SH-SY5Y (cell line): ENCODE measurements around the gene COMTD1.

ENCODE experiments used
- GATA2 ChIP-seq: IDR thresholded peaks from 2 replicates; pipeline ENCODE4 v1.6.1; 2011; ENCODE audit warnings: mild to moderate bottlenecking, low read depth, low read length
- GATA3 ChIP-seq: IDR thresholded peaks from 2 replicates; pipeline ENCODE4 v1.6.1; 2011; ENCODE audit warnings: low read depth, mild to moderate bottlenecking, low read length, moderate library complexity

The COMTD1 gene

DNA sequence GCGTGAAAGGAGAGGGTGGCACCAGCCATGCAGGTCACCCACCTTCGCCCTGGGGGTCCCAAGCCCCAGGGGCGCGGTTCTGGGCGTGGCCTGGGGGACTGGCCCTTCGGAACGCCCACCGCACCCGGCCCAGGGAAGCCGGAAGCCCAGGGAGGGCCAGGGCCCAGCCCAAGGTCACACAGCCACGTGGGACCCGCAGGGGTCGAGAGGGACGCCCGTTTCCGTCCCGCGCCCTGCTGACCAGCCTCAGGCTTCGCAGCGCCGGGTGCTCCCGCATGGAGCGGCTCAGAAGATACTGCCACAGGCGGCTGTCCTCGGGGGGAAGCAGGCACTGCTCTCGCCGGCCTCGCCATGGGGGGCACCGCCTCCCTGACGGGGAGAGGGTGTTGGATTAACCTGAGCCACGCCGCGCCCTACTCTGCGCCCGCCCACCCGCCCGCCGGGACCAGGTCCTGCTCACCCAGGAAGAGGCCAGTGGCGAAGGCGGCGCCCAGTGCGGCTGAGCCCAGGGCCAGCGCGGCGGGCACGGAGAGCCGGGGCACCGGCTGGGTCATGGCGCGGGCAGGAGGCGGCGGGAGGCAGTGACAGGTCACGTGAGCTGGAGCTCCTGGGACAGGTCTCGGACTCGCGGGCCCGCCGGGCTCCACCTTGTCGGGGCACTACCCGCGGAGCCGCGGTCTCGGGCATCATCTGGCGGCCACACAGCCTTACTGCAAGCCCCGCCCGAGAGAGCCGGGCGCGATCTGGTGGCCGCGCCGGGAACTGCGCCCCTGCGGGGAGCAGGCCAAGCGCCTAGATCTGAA is at the start of gene COMTD1:
Gene COMTD1, minus strand, starts transcription at position 583 of the 803 bp plus-strand sequence. Its CDS starts 29 bp downstream, at position 554.
- TF ChIP-seq GATA3 (no peak), GATA2 (no peak)

DNA sequence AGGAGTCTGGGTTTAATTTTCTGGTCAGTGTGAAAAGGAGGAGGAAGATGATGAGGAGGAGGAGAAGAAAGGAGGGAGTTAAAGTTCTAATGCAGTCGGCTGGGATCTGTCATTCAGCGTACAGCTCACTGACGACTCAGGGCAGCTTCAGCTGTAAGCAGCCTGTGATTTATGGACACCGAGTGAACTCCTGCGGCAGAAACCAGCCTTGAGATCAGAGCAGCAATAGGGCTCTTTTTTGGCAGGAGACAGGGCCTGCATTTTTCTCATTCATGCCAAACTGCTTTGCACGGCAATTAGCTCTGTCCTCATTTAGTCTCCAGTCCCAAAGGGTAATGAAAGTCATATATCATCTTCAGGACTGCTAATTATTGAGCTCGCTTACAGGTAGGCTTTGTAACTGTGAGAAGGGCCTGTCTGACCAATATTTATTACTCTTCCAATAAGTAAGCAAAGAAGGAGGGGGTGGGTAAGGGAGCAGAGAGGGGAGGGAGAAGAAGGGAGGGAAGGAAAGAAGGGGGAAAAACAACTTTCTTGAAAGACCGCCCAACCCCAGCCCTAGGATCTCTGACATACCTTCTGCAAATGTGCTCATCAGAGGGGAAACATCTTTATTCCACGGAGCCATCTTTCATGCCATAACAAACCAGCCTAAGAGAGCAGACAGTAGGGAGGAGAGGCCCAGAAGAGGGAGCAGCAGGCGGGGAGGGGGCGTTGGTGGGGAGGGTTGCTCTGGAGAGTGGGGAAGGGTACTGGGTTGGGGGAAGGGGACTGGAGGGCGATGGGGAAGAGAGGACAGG is 48.1 kb upstream of the COMTD1 start:
- TF ChIP-seq GATA2 (no peak), GATA3 (no peak)

DNA sequence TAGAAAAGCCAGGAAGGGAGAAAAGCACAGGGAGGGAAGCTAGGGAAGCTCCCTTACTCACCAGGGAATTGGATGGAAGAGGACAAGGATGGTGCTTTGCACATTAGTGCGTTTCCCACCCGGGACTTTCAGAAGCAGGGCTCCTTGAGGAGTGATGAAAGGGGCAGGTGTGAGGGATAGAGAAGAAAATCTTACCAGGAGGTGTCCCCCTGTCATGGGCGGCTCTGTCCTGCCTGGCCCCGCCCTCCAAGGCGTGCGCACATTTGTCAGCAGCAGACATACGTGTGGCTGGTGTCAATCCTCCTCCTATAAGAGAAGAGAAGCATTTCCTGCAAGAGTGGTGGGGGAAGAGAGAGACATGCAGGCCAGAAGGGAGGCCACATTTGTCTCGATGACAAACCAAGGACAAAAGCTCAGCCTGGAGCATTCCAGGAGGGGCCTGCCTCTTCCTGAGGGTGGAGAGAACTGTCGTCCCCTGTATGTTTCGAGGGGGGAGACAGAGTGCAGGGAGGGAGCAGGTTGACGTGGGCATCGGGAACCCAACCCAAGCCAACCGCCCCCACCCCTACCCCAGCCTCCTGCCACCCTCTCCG is 47.4 kb upstream of the COMTD1 start:
- TF ChIP-seq GATA3 (no peak), GATA2 (no peak)

DNA sequence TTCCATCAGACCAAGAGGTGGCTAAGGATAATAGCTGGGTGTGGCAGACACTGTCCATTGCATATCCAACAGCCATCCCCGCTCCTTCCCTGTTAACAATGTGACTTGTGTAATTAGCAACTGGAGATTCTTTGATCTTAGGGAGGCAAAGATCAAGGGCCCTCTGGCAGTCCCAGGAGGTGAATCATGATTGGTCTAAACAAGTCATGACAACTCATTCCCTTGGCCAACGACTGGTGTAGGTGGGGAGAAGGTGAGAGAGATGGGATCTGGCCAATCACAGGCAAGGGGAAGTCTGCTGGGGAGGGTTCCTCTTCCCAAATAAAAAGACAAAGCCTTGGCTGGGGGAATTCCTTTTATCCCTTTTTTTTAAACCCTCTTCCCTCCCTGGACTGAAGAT is 46.2 kb upstream of the COMTD1 start:
- TF ChIP-seq GATA3 (no peak), GATA2 (no peak)

DNA sequence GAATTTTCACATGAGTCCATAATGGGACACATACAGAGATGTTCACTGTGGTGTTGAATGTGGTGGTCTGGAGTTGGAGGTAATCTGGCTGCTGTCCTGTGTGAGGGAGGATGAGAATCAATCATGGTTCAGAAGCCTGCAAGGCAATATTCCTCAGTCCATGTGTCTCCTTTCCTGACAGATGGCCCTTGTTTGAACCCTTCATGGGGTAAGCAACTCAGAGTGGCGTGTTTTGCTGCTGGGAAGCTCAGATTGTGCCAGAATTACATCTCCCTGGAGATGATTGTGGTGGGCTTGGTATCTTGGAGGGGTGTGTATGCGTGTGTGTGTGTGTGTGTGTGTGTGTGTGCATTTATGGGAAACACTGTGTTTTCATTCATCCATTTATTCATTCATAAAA is 44.5 kb upstream of the COMTD1 start:
- TF ChIP-seq GATA3 (no peak), GATA2 (no peak)

DNA sequence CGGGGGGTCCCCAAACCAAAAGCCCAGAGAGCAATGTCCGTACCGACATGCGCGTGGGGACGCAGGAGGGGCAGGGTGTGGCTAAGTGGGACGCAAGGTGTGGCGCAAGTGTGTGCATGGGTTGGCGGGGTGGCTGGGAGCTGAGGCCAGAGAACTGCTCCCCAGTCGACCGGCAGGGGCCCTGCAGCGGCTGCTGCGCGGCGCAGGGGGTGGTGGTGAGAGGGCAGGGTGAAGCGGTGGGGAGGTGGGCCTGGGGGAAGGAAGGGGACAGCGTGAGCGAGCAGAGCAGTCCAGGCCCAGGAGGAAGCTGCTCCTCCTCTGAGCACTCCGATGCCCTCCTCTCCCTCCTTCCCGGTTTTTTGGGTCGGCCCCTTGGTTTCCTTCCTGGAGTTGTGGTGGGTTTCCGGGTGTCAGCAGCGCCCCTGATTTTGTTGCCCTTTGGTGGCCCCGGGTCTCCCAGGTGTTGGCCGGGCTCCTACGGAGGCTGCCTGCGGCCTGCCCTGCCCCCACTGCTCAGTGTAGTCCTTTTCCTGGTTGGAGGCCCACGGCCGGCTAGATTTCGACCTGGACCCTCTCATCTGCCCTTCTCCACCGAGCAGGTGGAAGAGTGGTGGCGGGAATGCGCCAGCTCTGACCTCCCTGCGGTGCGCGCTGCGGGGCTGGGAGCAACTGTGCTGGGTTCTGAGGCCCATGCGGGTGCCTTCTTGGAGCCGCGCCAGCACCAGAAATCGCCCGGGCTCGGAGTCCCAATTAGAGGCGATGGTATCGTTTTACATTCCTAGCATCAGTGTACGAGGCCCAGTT is 40.5 kb upstream of the COMTD1 start:
- TF ChIP-seq GATA2 (no peak), GATA3 (no peak)

DNA sequence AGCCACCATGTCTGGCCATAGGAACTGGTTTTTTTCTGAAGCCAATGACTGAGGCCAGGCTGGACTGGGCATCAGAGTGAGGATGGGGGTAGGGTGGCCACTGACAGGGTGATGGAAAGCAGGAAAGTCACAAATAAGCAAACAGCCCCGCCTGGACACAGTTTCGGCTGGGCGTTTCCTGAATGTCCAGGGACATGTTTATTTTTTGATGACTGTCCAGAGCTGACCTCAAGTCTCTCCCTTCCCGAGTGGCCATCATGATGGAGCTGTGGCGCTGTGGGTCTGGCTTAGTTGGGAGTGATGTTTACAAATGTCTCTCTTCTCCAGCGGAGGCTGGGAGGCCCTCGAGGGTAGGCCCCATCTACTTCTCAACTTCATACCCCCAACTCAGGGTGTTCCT is 37.1 kb upstream of the COMTD1 start:
- TF ChIP-seq GATA2: no peak
- no peak for TF ChIP-seq GATA3

DNA sequence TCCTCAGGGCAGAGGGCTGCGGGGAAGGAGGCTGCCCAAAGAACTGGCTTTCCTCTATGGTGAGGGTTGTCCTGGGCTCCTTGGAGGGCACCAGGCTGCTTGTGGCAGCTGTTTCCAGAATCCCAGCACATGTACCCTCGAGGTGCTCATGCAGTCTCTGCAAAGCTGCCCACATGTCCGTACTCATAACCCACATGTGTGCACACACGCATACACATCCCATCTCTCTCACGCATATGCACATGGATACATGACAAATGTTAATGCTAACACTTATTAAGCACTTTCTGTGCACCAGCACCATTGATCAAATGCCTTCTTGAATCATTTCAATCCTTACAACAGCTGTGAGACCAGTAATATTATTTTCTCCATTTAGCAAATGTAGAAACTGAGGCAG is 36.3 kb upstream of the COMTD1 start:
- TF ChIP-seq GATA3: no peak
- no peak for TF ChIP-seq GATA2

DNA sequence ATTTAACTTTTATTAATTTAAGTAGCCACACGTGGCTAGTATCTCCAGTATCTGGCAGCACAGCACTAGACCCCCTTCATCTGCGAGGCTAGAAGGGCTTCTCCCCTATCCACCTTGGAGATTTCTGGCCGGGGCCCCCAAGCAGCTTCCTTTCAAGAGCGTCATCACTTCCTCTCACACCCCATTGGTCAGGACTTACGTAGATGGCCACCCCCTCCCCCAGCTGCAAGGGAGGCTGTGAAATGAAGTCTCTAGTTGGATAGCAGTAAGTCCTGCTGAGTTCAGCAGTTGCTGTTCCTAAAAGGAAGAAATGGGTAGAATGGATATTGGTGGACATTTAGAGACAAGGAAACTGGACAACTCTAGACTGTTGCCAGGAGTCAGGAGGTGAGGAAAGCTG is 33.8 kb upstream of the COMTD1 start:
- TF ChIP-seq GATA2 (no peak), GATA3 (no peak)

DNA sequence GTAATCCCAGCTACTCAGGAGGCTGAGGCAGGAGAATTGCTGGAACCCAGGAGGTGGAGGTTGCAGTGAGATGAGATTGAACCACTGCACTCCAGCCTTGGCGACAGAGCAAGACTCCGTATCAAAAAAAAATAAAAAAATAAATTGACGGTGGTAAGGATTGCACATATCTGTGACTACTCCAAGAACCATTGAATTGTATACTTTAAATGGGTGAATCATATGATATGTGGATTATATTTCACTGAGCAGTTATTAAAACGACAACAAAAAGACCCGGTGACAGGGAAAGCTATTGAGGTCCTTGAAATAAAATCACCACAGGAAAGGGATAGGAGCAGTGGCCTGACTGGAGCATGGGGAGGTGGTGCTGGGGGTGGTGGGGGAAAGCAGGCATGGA is 31.2 kb upstream of the COMTD1 start:
- no peak for TF ChIP-seq GATA2
- TF ChIP-seq GATA3: no peak

DNA sequence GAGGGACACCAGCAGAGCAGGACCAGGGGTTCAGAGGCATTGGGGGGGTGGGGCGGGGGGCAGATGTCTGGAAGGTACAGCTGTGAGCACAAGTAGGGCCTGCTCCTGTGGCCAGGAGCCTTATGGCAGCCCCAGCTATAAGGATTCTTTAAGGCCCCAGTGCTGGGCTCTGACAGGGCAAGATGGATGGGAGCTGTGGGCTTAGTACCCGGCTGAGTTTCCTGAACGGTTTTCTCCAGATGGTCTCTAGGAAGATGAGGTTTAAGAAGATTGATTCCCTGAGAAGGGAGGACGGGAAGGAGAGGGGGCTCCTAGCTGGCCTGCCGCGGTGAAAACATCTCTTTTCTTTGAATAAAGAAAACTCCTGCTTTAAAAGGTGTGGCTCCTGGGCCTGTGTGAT is 30.1 kb upstream of the COMTD1 start:
- TF ChIP-seq GATA3 (no peak), GATA2 (no peak)

DNA sequence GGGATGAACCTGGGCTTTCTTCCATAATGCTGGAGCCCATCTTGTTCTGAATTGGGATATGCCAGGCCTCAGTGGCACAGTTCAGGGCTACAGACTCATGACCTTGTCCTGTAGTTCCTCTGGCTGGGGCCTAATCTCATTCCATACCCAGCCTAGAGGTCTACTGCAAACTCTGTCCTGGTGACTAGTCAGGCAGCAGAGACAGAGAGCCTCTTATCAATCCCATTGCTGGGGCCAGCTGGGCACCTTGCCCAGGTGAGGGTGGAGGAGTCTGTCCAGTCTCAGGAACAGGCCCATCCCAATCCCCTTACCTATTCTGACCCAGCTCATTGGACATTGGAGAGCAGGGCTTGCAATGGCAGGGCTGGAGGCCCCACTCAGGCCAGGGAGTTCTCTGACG is 28.0 kb upstream of the COMTD1 start:
- TF ChIP-seq GATA3 (no peak), GATA2 (no peak)

DNA sequence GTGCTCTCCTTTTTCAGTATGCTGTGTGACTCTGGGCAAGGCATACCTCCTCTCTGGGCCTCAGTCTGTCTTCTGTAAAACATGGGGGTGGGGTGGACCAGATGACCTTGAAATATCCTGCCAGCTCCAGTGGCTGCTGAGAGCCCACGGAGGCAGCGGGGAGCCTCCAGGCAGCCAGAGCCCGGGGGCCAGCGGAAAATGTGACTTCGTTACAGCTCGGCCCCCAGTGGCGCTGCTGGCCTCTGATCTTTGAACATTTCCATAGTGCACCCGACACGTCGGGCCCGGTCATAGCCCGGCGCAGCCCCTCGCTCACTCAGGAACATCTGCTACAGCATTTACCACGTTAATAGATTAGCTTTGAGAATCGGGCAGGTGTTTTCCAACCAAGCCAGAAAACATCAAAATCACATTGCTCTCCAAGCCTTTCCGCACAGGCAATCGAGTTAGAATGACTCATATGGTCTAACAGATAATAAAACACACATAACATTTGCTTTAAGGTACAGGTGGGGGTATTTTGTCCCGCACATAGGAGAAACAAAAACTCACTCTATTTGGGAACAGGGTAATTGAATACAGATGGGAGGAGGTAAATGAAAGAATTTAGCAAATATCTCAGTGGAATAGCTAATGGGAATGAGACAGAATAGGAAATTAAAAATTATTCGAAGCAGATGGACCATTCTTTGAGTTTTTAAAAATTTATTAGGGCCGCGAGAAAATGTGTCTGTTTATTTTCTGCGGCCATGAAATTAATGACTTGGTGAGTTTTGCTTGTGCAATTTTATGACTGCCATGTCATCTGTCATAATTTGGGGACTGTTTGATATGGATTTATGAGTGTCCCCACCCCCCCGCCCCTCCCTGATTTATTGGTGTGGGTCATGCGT is 26.3 kb upstream of the COMTD1 start:
- TF ChIP-seq GATA2 (peak; percentile 17; the same call in 1 of the 2 replicates), GATA3 (no peak)

DNA sequence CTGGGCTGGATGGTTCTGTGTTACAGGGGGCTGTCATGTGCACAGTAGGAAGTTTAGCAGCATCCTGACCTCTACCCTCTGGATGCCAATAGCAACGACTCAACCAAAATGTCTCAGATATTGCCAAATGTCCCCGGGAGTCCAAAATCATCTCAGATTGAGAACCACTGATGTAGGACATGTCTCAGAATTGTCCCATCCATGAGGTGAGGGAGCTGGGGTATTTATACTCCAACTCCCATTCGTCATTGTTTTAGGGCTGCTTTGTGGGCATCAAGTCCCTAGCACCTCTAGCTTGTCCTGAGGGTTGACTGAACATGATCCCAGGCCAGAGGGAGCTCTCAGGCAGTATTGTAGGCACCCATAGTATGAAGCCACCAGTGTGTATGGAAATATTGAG is 25.2 kb upstream of the COMTD1 start:
- TF ChIP-seq GATA2 (no peak), GATA3 (no peak)

DNA sequence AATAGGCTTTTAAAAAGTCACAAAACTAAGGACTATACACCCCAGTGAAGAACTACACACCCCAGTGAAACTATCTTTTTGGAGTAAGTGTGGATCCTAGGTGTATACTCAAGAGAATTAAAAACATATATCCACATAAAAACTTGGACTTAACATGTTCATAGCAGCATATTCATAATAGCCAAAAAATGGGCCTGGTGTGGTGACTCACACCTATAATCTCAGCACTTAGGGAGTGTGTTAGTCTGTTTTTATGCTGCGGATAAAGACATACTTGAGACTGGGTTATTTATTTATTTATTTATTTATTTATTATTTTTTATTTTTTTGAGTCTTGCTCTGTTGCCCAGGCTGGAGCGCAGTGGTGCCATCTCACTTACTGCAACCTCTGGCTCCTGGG is 19.0 kb upstream of the COMTD1 start:
- TF ChIP-seq GATA3 (no peak), GATA2 (no peak)
